Raji (cell line): Measurements from ENCODE around the gene TCF4.

Source experiments
- POLR2A ChIP-seq: IDR thresholded peaks from 2 replicates; pipeline ENCODE4 v1.6.1; 2011; ENCODE audit warnings: low read depth, low read length, control low read depth; ENCODE audit not compliant: insufficient read depth

The TCF4 gene

DNA sequence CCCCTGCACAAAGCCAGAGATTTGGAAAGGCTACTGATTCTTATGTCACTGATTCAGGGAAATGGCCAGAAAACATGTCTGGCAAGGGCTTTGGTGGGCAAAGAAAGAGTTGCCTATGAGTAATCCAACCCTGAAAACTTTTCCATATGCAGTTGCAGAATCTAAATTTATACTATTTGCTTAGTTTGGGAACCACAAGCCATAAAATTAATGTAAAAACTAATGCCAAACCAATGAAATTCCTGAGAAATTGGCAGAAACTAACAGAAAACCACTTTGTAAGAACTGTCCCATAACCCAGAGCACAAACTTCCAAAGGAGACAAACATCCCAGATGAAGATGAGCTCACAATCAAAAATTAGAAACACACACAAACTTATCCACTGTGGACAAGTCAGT is 48.8 kb downstream of the TCF4 start:
- TF ChIP-seq POLR2A, result no peak

DNA sequence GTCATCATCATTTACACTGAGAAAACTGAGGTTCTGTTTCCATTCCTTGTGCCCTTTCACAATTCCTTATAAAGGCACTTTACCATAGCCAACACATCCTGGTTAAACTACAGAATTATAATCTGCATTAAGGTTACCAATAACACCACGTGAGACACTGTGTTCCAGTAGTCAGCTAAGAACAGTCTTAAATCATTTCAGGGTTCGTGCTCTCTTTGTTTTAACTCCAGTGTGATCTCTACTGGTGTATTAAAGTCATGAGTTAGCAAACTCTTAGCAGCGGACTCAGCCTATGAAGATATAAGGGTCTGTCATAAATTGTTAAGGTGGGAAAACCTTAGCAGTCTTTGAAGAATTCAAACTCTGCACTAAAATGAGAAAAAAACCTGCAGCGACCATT is 53.0 kb downstream of the TCF4 start:
- no peak for TF ChIP-seq POLR2A

DNA sequence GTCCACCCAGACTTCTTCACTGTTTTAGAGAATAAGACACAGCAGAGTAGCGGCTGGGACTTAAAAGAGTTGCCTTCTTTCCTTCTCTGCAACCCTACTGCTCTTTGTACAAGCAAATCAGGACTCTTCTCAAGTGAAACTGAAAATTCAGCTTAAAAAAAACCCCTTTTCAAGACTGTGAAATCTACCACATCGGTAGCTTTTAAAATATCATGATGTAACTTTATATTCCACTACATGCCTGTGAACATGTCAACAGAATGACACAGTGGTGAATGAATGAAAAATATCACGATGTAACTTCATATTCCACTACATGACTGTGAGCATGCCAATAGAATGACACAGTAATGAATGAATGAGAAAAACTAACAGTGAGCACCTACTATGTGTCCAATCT is 53.4 kb downstream of the TCF4 start:
- TF ChIP-seq POLR2A, result no peak

DNA sequence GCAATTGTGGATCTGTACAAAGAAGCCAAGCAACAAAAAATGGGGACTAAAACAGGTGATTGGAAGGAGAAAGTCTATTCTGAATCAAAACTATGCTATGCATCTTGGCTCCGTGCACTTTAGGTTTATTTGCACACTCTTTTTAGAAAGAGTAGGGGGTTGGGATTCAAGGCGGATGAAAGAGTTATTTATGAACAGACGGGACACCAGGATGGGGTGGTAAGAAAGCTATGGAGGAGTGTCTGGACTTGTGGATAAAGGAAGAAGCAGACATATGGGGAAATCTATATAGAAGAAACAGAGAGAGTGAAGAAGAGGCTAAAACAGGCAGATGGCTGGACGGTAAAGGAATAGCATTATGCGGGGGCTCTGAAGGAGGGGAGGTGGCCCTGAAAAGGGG is 57.8 kb downstream of the TCF4 start:
- TF ChIP-seq POLR2A, result no peak

DNA sequence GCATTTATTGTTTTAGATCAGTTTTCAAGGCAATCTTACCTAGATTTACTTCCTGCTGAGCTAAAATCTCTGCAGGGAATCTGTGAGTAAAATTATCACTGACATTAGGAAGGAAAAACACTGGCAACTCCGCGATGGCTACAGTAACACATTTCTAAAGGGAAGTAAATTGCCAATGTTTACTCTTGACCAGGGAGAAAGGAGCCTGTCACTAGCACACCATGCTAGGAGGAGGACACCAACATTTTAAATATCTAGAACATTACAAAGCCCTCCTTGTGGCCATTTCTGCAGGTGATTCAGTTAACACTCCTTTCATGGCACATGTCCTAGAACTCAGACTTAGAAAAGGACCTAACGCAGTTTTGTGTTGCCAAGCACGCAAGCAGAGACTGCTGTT is 58.4 kb downstream of the TCF4 start:
- TF ChIP-seq POLR2A, result no peak

DNA sequence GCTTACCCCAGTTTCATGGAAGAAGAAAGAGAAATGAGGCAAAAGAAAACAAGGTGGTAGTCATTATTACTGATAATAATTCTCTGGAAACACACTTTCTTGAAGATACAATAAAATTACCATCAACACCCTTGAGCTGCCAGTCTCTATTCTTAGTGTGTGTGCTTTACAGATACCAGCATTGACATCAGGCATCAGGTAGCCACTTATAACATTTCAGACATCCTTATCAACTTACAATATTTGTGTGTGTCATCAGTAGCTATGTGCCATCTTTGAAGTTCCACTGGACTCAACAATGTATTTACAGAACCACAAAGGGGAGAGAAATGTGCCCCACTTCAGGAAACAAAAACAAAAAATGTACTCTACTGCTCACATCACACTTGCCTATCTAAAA is 62.1 kb downstream of the TCF4 start:
- TF ChIP-seq POLR2A, result no peak

DNA sequence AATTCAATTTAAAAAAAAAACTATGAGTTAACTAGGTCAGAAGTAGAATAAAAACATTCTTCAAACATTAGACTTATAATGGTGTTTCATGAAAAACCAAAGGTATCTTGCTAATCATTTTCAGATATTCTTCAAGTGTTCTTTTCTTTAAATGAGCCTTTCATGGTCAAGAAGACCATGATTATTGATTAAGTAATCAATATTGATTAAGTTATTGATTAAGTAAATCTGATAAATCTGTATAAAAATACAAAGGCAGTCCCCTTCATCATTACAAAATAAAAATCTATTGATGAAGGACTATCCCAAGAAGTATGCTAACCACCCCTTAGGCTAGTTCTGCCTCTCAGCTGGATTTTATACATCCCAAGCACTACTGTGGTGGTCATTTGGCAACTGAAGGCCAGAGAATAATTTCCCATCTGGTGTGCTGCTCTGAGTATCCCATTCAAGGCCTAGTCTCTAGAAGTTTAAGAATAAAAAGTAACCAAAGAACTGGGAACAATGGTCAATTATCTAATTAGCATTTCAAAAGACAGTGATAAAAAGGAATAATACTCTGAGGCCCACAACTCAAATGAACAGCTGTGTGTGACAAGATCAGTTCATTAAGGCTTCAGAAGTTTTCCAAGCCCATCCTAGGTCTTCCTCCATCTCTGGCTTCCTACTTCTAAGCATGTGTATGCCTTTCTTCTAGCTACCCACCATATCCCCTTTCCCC is 63.5 kb downstream of the TCF4 start:
- TF ChIP-seq POLR2A, result no peak

DNA sequence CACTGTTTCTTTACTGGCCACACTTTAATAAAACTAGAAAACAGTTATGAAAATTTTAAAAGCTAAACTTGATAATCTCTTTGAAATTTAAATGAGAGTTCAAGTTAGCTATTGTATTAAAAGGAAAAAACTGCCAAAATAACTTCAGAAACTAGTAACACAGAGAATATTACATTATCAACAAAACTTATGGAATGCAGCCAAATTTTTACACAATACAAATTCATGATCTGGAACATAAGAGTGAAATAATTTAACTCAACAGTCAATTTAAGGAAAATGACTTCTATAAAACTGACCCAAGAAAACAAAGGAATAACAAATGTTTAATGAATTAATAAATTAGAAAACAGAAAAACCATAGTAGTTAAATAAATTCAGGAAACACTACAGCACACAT is 65.0 kb downstream of the TCF4 start:
- TF ChIP-seq POLR2A, result no peak

DNA sequence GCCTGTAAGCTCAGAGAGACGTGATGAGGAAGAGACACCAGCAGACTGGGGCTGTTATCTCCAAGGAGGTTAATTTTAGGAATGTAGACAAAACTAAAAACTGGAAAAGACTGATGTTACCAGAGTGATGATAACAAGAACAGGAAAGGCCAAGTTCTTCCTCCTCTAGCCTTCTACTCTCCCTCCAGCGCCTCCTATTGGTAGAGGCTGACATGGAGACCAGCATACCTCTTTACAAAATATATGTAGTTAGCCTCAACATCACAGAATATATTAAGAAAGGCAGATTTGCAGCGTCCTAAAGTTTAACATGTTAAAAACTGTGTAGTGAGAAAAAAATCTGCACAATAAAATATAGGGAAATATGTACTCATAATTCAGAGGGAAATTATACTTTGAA is 66.0 kb downstream of the TCF4 start:
- TF ChIP-seq POLR2A, result no peak

DNA sequence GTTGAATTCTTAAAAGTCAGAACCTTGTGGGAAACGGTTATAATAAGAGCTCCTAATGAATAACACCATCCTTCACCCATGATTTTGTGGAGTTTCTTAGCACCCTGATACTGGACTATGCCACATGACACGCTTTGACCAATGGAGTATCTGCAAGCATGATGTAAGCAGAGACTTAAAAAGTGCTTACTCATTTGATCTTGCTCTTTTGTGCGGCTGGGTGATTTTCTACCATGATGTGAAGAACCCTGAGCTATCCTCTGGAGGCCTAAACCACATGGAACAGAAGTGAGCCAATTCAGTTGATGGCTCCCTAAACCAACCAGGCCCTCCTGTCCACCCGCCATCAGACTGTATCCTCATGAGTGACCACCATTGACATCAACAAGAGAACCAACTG is 70.9 kb downstream of the TCF4 start:
- no peak for TF ChIP-seq POLR2A

DNA sequence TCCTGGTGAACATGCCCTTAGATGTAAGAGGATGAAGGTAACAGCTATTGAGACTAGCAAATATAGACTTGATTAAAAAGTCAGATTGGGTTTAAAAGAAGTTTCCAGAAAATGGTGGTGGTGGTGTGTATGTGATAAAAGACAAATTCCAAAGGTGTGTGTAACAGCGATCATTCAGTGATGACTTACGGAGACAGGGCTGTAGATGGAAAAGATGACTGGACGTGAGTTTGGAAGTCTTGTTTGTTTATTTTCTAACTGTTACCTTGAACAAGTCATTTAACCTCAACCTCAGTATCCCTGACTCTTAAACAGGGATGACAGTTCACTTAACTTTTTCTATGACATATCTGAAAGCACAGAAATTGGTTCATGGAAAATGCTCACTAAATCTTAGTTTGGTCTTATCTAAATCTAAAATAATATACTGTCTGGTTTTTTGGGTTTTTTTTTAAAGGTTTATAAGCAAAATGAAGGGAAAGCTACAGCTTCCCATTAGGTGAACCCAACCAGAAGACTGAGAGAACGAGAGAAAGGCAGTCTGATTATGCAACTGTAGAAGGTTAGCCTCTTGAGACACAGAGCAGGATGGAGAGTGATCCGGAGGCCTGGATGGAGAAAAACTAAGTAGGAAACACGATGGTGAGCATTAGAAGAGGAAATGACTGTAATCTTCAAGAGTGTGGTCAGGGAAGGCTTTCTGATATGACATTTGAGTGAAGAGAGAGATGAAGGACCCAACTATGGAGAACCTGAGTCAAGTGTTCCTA is 71.9 kb downstream of the TCF4 start:
- no peak for TF ChIP-seq POLR2A

DNA sequence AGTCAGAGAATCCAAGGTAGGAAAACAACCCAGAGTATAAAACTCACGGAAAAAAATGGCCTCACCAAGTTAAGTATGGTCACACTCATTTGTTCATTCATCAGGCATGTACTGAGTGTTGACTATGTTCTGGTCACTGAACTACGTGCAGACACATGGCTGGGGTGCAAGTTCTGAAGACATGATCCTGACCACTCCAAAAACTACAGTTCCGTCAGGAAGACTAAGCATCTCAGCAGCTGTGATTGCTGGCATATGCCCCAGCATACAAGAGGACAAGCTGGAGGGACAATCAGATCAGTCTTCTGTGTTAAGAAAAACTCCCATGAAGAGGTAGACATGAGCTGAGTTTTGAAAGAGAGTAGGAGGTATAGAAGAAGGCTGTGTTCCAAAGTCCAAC is 72.8 kb downstream of the TCF4 start:
- TF ChIP-seq POLR2A, result no peak

DNA sequence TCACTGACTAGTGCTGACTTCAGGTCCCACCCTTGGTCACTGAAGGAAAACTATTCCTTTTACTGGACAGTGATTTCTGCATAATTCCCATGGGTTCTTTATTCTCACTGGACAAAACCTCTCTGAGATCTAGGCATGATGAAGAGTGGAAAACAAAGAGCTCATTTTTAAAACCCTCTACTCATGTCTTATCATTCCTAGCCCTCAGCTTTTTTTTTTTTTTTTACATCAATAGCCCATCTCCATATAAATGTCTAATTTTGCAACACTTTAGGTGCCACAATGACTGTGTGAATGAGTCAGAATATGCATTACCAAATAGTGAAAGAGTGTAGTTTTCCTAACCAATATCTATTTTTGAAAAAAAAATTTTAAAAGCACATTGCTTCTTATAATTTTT is 74.8 kb downstream of the TCF4 start:
- TF ChIP-seq POLR2A, result no peak

DNA sequence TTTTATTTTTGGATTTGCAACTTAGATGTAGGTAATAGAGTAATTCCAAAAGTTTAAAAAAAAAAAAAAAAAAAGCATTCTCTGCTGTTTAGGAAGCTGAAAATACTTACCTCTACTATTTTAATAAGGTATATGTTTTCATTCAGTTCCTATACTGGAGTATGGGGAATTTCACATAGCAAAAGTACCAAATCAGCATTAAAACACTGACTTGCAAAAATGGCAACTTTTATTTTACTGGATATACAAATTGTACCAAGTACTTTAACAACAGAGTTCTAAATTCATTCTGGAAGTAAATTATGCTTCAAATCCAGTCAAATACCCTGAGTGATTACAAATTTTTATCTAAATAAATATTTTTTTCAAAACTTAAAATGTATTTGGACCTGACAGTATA is 76.7 kb downstream of the TCF4 start:
- TF ChIP-seq POLR2A, result no peak

DNA sequence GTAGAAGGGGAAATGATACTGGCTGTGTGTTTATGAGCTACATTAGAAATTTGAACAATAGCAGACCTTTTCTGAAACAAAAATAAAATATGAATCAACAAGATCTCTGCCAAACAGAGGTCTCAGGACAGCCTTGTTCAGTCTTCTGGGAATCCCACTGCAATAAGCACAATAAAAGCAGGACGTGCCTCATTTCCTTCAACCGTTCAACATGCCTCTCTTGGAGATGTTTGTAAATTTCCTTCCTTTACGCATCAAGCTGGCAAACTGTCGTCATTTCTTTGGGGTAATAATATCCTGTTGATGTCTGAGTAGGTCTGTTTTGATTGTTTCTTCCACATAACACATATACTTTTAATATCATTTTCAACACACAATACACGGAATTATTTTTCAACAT is 77.2 kb downstream of the TCF4 start:
- TF ChIP-seq POLR2A, result no peak

DNA sequence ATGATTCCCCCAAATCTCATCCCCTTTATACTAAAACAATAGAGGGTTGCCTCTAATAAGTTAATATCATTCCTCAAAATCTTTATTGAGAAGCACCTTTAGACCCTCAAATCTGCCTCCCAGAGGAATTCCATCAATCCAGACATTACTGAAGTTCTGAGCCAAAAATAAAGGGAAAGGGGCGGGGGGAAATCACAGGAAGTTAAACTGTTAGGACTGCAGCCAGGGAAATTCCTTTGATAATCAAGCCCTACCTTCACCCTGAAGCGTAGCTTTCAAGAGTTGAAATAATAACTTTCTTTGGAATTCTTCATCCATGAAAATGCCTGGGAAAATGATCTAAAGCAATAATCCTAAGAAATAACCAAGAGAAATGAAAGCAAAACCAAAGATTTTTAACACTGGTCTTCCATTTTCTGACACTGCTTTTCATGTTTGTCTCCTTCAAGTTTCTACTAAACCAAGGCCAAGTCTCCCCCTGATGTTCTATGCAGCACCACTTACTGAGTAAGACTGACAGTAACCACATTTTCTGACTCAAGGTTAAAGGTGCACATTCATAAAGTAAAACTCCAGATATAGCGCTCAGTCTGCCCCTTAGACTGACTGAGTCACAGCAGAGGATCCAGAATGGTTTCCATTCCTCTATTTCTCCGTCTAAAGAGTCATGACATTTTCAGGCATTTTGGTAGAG is 78.2 kb downstream of the TCF4 start:
- TF ChIP-seq POLR2A, result no peak

DNA sequence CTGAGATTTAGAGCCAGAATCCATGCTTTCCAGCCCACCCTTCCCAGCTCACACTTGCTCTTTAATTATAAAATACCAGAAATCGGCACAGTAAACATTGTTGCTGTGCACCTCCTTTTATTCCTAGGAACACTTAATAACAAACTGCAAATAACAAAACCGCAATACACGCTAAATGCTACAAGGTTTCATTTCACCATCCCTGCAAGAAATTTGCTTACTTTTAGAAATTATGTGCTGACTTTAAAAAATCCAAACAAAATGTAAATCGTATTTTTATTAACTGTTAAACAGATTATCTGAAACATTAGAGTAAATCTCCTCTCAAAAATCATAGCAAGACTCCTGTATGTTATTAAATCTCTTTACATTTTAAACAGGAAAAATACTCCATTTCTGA is 79.3 kb downstream of the TCF4 start:
- no peak for TF ChIP-seq POLR2A

DNA sequence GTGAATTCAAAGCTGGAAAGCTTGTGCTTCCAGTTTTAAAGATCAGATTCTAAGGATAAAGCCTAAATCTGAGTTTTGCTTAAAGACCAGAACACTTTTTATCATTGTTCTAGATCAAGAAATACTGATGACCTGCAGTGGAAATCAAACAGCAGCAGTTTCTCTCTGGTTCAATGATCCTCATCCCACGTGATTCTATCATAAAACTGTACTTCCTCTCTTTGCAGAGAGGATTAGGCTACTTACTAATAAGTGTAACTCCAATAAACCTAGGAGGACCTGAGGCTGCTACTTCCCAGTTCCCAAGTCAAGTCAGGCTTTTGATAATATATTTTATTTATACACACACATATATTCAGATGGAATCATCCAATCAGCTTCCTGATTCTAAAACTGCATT is 81.9 kb downstream of the TCF4 start:
- no peak for TF ChIP-seq POLR2A
